K562 (cell line): ENCODE measurements around the gene TRPM4. TPM values are rescaled to one million over a fixed set of nuclear protein-coding genes. Genes with fewer than 3 reads are reported as not detected.

Experiments used
- ATAC-seq: fragments of 200-7000 bp; cut with Tn5 transposase; 3 replicates; pipeline ENCODE4 v1.9.1; 2020; ENCODE audit warnings: moderate library complexity
- BruUV-seq: library from RNA; stranded (reverse); fragments of 400-500 nt; replicated peaks from 2 replicates; lab custom pipeline; 2021; lab: Mats Ljungman, UMichigan
- CTCF ChIA-PET: fragments of 300-600 bp; formaldehyde crosslinking; extraction: SDS; loops from one replicate; lab custom pipeline; 2021; ENCODE audit warnings: low intra/inter-chr PET ratio; lab: Yijun Ruan, JAX
- POLR2A ChIA-PET: fragments of 300-600, 350-650 bp; sonication (Branson Sonifier 250); formaldehyde crosslinking; extraction: SDS; loops from one replicate; lab custom pipeline; 2021; ENCODE audit warnings: antibody characterized with exemption, inconsistent platforms; lab: Yijun Ruan, JAX
- DNase-seq, 4 experiments: peaks; one replicate each; pipeline versions ENCODE4 v3.0.0 to v3.0.0-alpha.2; 2011 to 2018; ENCODE audit warnings: low spot score in 3 of 4, mixed read lengths in 3 of 4; ENCODE audit errors: extremely low read depth in 1 of 4
- FAIRE-seq: peaks from 2 replicates; lab custom pipeline; 2011; peaks lifted over from hg19 to GRCh38; lab: Jason Lieb, UNC
- H2AFZ ChIP-seq: 2 replicates; pipeline ENCODE4 v1.6.0; 2011; ENCODE audit warnings: low read depth, low read length, control low read depth, inconsistent platforms
- H3K27ac ChIP-seq: fragments of 200-600 bp; 3 replicates; pipeline ENCODE4 v1.8.0; 2011; ENCODE audit warnings: low read depth, mild to moderate bottlenecking, control low read depth, inconsistent platforms, low read length, moderate library complexity, mixed read lengths; ENCODE audit errors: extremely low read depth
- H3K27me3 ChIP-seq, 2 experiments: fragments of 300-600 bp in 1 of 2; 2 replicates in 1 of 2; 3 replicates in 1 of 2; pipeline versions ENCODE4 v1.6.0 to v1.8.0; 2011; ENCODE audit warnings: inconsistent platforms in 2 of 2, low read length in 2 of 2, mild to moderate bottlenecking in 1 of 2, mixed read lengths in 1 of 2, moderate library complexity in 1 of 2; ENCODE audit not compliant: control insufficient read depth in 2 of 2, insufficient read depth in 2 of 2
- H3K36me3 ChIP-seq: fragments of 300-600 bp; 3 replicates; pipeline ENCODE4 v1.8.0; 2011; ENCODE audit warnings: mild to moderate bottlenecking, low read length, inconsistent platforms; ENCODE audit not compliant: control insufficient read depth, insufficient read depth
- H3K4me1 ChIP-seq, 2 experiments: fragments of 200-600 bp in 1 of 2; replicated peaks in 1 of 2; 2 replicates in 1 of 2; 3 replicates in 1 of 2; pipeline versions ENCODE4 v1.5.1 to v1.8.0; 2011; ENCODE audit warnings: inconsistent platforms in 2 of 2, low read length in 2 of 2, mild to moderate bottlenecking in 1 of 2, mixed read lengths in 1 of 2, moderate library complexity in 1 of 2; ENCODE audit not compliant: control insufficient read depth in 2 of 2, insufficient read depth in 2 of 2
- H3K4me2 ChIP-seq: 2 replicates; pipeline ENCODE4 v1.6.1; 2011; ENCODE audit warnings: low read length, control low read depth, inconsistent platforms, mixed read lengths; ENCODE audit not compliant: insufficient read depth
- H3K4me3 ChIP-seq: fragments of 200-600 bp; sonication (generic), shearing (Covaris generic); 2 replicates; pipeline ENCODE4 v1.5.1; 2016; ENCODE audit warnings: control low read depth, inconsistent platforms
- H3K79me2 ChIP-seq: fragments of 200-600 bp; 3 replicates; pipeline ENCODE4 v1.8.0; 2011; ENCODE audit warnings: low read length, inconsistent platforms; ENCODE audit not compliant: control insufficient read depth, insufficient read depth
- H3K9ac ChIP-seq, 2 experiments: 2 replicates each; pipeline versions ENCODE4 v1.6.0 to v1.6.1; 2011; ENCODE audit warnings: low read depth in 2 of 2, low read length in 2 of 2, control low read depth in 1 of 2, inconsistent platforms in 1 of 2, mild to moderate bottlenecking in 1 of 2, mixed read lengths in 1 of 2; ENCODE audit not compliant: insufficient read depth in 1 of 2
- H3K9me1 ChIP-seq: one replicate; pipeline ENCODE4 v1.6.0; 2011; ENCODE audit warnings: inconsistent platforms, mild to moderate bottlenecking, low read length, moderate library complexity; ENCODE audit not compliant: control insufficient read depth, insufficient read depth
- H3K9me3 ChIP-seq: replicated peaks from 2 replicates; pipeline ENCODE4 v1.5.1; 2011; ENCODE audit warnings: low read depth, low read length, inconsistent platforms; ENCODE audit not compliant: control insufficient read depth, insufficient read depth
- H4K20me1 ChIP-seq: replicated peaks from 2 replicates; pipeline ENCODE4 v1.6.1; 2011; ENCODE audit warnings: low read length, inconsistent platforms, mixed read lengths; ENCODE audit not compliant: control insufficient read depth, insufficient read depth
- ARNT ChIP-seq, 2 experiments: fragments of 450-650 bp; IDR thresholded peaks; 2 replicates each; pipeline ENCODE4 v1.6.1; 2016; ENCODE audit warnings: mild to moderate bottlenecking in 1 of 2
- BDP1 ChIP-seq: IDR thresholded peaks from 3 replicates; pipeline ENCODE4 v1.6.1; 2011; ENCODE audit not compliant: insufficient read length, insufficient read depth
- CHD2 ChIP-seq: IDR thresholded peaks from 2 replicates; pipeline ENCODE4 v1.6.1; 2011; ENCODE audit warnings: low read depth, low read length
- KAT8 ChIP-seq: fragments of 450-650 bp; IDR thresholded peaks from 2 replicates; pipeline ENCODE4 v1.6.1; 2016; ENCODE audit warnings: low read depth, mild to moderate bottlenecking
- KDM4B ChIP-seq, 2 experiments: fragments of 450-650 bp in 1 of 2; sonication (generic) in 1 of 2; IDR thresholded peaks; 2 replicates each; pipeline ENCODE4 v1.6.1; 2016 to 2017; ENCODE audit warnings: borderline replicate concordance in 2 of 2, antibody characterized with exemption in 1 of 2, low read depth in 1 of 2, mild to moderate bottlenecking in 1 of 2
- MXI1 ChIP-seq: IDR thresholded peaks from 2 replicates; pipeline ENCODE4 v1.6.1; 2011; ENCODE audit warnings: low read depth, mild to moderate bottlenecking, improper control_type of control experiment, low read length
- POLR2A ChIP-seq: fragments of 450-650 bp; conservative IDR thresholded peaks from 2 replicates; pipeline ENCODE4 v1.6.1; 2016
- RBM39 ChIP-seq: fragments of 200-400 bp; formaldehyde crosslinking; optimal IDR thresholded peaks from 2 replicates; pipeline ENCODE3; 2018; ENCODE audit warnings: low read depth, low read length
- RFX5 ChIP-seq: IDR thresholded peaks from 2 replicates; pipeline ENCODE4 v1.6.1; 2011; ENCODE audit warnings: low read depth, mild to moderate bottlenecking, improper control_type of control experiment, low read length
- SRSF3 ChIP-seq: fragments of 200-400 bp; formaldehyde crosslinking; IDR thresholded peaks from 2 replicates; pipeline ENCODE4 v1.6.1; 2016; ENCODE audit warnings: mild to moderate bottlenecking, low read length, moderate library complexity; ENCODE audit not compliant: insufficient read depth
- TOE1 ChIP-seq, 2 experiments: fragments of 450-650 bp in 1 of 2; sonication (generic) in 1 of 2; formaldehyde crosslinking in 1 of 2; IDR thresholded peaks; 2 replicates each; pipeline versions ENCODE4 v1.7.1 to v1.8.0; 2016 to 2022; ENCODE audit warnings: borderline replicate concordance in 2 of 2, mild to moderate bottlenecking in 2 of 2, antibody characterized with exemption in 1 of 2, inconsistent platforms in 1 of 2, low read depth in 1 of 2, missing genetic modification reagents in 1 of 2, moderate library complexity in 1 of 2
- ZEB2 ChIP-seq: fragments of 450-650 bp; IDR thresholded peaks from 2 replicates; pipeline ENCODE4 v1.6.1; 2016
- ZNF830 ChIP-seq: fragments of 250-450 bp; sonication (Bioruptor Pico); IDR thresholded peaks from 2 replicates; pipeline ENCODE4 v1.5.0; 2021; ENCODE audit warnings: mild to moderate bottlenecking
- WGBS: fragments of 100-300 bp; shearing (Covaris generic); methylation state at CpG from one replicate; pipeline ENCODE4 v1.1.6; 2016; ENCODE audit warnings: low coverage, mixed read lengths; ENCODE audit not compliant: insufficient coverage; ENCODE audit errors: missing lambda C conversion rate; 5-methylcytosine and 5-hydroxymethylcytosine counted together
- in situ Hi-C: fragments of 300-500 bp; cut with MboI; formaldehyde crosslinking; loops from 4 replicates; pipeline ENCODE4 v1.15.0; 2018; ENCODE audit warnings: inconsistent platforms, mixed read lengths
- intact Hi-C: fragments of 100-400 bp; cut with micrococcal nuclease; formaldehyde crosslinking; loops from 2 replicates; pipeline ENCODE4 v1.14.2; 2022
- polyA plus RNA-seq, 8 experiments: library from polyadenylated mRNA; depleted of rRNA in 4 of 8; stranded (reverse) in 5 of 8; unstranded in 3 of 8; fragments of >200 nt; fragmentation: Nextera tagmentation in 2 of 8; fragmentation: Illumina TruSeq in 1 of 8; extraction: Ambion mirVana in 2 of 8; extraction: Trizol in 1 of 8; gene quantifications; 2 replicates each; pipeline versions ENCODE4 v1.2.1 to v1.2.3, GENCODE V29; 2011 to 2014; ENCODE audit warnings: inconsistent platforms in 1 of 8, missing spikeins in 1 of 8
- total RNA-seq, 7 experiments: library from RNA; depleted of rRNA in 6 of 7; stranded (reverse); fragments of >200 nt in 6 of 7; fragmentation: Illumina TruSeq in 2 of 7; extraction: Trizol in 2 of 7; gene quantifications; 2 replicates each; pipeline versions ENCODE4 v1.2.1 to v1.2.3, GENCODE V29; 2011 to 2021; ENCODE audit warnings: low replicate concordance in 1 of 7
- TF ChIP-seq, protein P1 (sequence below): fragments of 250-450 bp; sonication (Bioruptor Pico); IDR thresholded peaks from 2 replicates; pipeline ENCODE4 v1.4.0; 2020
- TF ChIP-seq, protein P2 (sequence below), 2 experiments: fragments of 250-450 bp in 1 of 2; fragments of 450-650 bp in 1 of 2; sonication (Bioruptor Pico) in 1 of 2; IDR thresholded peaks; 2 replicates each; pipeline versions ENCODE4 v1.6.1 to v1.8.0; 2016 to 2021; ENCODE audit warnings: mild to moderate bottlenecking in 2 of 2, moderate library complexity in 2 of 2, missing compliant biosample characterization in 1 of 2, missing genetic modification characterization in 1 of 2

Gene TRPM4
- total and polyA plus RNA-seq, 9 of the 15 experiments (the other 6 are each of a cell fraction or from before 2014, with no cell fraction given): 6.5 to 45.4 (median 15.2) TPM

DNA sequence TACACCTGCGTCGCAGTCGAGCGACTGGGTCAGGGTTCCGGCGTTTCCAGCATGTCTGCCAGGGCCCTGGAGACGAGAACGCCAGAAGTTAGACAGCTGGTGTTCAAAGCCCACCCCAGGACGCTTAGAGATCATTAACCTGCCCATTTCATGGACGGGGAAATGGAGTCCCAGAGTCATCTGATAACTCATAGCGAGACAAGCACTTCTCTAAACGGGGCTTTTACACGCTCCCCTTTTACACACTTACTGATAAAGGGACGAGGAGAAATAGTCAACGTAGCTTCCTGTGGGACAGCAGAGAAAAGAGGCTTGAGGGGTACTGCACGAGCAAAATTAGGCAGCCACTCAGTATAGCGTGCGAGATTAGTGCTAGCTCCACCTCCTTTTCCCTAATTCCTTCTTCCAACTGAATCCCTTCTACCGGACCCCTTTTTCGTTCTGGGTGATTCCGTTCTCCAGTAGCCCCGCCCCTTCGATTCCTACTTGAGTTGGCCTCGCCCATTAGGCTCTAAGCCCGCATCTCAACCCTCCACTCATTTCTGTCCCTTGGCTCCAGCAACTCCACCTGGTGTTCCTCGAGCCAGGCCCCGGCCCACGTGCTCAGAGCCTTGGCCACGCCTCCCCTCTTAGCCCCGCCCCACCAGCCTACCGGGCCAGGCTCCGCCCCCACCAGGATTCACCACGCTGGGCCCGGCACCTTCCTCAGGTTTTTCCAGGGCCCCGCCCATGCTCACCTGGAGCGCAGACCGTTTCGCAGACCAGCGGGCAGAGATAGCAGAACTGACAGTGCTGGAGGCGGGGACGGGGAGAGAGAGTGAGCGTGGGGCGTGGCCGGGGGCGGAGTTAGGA lies 6.1 kb upstream of the TRPM4 start:
- peak overlapping the region; percentile 89 for H3K27ac ChIP-seq
- H3K9me1 ChIP-seq: no peaks in the 10 kb centered on the region
- BruUV-seq: no TSS peak
- WGBS: 1% methylated on average over 38 of the region's 45 CpGs
- H3K9me3 ChIP-seq: no peaks in the 10 kb centered on the region
- no peaks in the 10 kb centered on the region for H3K27me3 ChIP-seq
- peak overlapping the region; percentile 99 for H3K4me2 ChIP-seq
- H3K36me3 ChIP-seq: no peaks in the 10 kb centered on the region
- DNase-seq (peak; percentile 86 to 97 (median 90)), ATAC-seq (peak; percentile 64), FAIRE-seq (peak; percentile 95)
- H2AFZ ChIP-seq: peak overlapping the region; percentile 69
- peaks cover 50 to 88% of the 10 kb centered on the region in 2 experiments for H3K4me1 ChIP-seq
- peak overlapping the region; percentile 54 for H3K4me3 ChIP-seq
- peak overlapping the region; percentile 86 to 98 for H3K9ac ChIP-seq
- in situ Hi-C loops: no loop called here
- peaks cover 47% of the 10 kb centered on the region; the same call in 2 of the 3 replicates for H3K79me2 ChIP-seq
- ChIA-PET POLR2A (interaction anchor here (0.6 to 2.0 kb wide), 10 partner anchors 10 to 701 kb away, joined by 3 to 11 read pairs (median 3); no protein-coding TSS in a partner anchor), CTCF (no interaction called here)
- peaks cover 5% of the 10 kb centered on the region; the same call in 1 of the 2 replicates for H4K20me1 ChIP-seq
- intact Hi-C loops: loop anchor here (5.0 to 10.0 kb wide), 3 partner anchors 157 to 819 kb away; partner anchors contain the start of genes GYS1, RUVBL2 and SLC17A7
- TF ChIP-seq RBM39 (peak; percentile 22), KDM4B (IDR thresholded peaks at IDR 0.05; ENCODE audit: borderline replicate concordance in 2 of 2, low read depth in 1 of 2) (no peak), SRSF3 (no peak), RFX5 (no peak), ZNF830 (CRISPR knock-in tag) (no peak), POLR2A (peak; percentile 71), CHD2 (no peak), BDP1 (no peak), MXI1 (peak; percentile 87; the same call in 1 of the 2 replicates), ZEB2 (peak; percentile 91), KAT8 (no peak), TOE1 (IDR thresholded peaks at IDR 0.05; ENCODE audit: borderline replicate concordance) (0 out of 2 replicates have a peak, but pooled peaks have one; percentile 35), TOE1 (CRISPR knock-in tag; IDR thresholded peaks at IDR 0.05; ENCODE audit: borderline replicate concordance, low read depth) (no peak), ARNT (IDR thresholded peaks at IDR 0.05) (peak; percentile 32 to 34; a peak in 1 of 4 replicates)
- TF ChIP-seq, protein P1, sequence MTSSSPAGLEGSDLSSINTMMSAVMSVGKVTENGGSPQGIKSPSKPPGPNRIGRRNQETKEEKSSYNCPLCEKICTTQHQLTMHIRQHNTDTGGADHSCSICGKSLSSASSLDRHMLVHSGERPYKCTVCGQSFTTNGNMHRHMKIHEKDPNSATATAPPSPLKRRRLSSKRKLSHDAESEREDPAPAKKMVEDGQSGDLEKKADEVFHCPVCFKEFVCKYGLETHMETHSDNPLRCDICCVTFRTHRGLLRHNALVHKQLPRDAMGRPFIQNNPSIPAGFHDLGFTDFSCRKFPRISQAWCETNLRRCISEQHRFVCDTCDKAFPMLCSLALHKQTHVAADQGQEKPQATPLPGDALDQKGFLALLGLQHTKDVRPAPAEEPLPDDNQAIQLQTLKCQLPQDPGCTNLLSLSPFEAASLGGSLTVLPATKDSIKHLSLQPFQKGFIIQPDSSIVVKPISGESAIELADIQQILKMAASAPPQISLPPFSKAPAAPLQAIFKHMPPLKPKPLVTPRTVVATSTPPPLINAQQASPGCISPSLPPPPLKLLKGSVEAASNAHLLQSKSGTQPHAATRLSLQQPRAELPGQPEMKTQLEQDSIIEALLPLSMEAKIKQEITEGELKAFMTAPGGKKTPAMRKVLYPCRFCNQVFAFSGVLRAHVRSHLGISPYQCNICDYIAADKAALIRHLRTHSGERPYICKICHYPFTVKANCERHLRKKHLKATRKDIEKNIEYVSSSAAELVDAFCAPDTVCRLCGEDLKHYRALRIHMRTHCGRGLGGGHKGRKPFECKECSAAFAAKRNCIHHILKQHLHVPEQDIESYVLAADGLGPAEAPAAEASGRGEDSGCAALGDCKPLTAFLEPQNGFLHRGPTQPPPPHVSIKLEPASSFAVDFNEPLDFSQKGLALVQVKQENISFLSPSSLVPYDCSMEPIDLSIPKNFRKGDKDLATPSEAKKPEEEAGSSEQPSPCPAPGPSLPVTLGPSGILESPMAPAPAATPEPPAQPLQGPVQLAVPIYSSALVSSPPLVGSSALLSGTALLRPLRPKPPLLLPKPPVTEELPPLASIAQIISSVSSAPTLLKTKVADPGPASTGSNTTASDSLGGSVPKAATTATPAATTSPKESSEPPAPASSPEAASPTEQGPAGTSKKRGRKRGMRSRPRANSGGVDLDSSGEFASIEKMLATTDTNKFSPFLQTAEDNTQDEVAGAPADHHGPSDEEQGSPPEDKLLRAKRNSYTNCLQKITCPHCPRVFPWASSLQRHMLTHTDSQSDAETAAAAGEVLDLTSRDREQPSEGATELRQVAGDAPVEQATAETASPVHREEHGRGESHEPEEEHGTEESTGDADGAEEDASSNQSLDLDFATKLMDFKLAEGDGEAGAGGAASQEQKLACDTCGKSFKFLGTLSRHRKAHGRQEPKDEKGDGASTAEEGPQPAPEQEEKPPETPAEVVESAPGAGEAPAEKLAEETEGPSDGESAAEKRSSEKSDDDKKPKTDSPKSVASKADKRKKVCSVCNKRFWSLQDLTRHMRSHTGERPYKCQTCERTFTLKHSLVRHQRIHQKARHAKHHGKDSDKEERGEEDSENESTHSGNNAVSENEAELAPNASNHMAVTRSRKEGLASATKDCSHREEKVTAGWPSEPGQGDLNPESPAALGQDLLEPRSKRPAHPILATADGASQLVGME (CRISPR knock-in tag): no peak
- TF ChIP-seq, protein P2, sequence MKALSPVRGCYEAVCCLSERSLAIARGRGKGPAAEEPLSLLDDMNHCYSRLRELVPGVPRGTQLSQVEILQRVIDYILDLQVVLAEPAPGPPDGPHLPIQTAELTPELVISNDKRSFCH (CRISPR knock-in tag; IDR thresholded peaks at IDR 0.05): no peak
- TF ChIP-seq, protein P2 (tag; IDR thresholded peaks at IDR 0.05): peak; percentile 27; the same call in 1 of the 2 replicates
